Lung microvascular endothelial cell (primary cell): ENCODE measurements around the gene FLCN. TPM values are rescaled to one million over a fixed set of nuclear protein-coding genes. Genes with fewer than 3 reads are reported as not detected.

Experiments used
- DNase-seq, 2 donors: peaks; one replicate each; pipeline versions ENCODE4 v3.0.0 to v3.0.0-alpha.2; 2010; ENCODE audit warnings: low read depth in 2 of 2
- total RNA-seq: library from RNA; depleted of rRNA; stranded (reverse); fragments of >200 nt; gene quantifications from 2 replicates; pipeline ENCODE4 v1.2.1, GENCODE V29; 2014

The FLCN gene
- total RNA-seq, 1 donor from 2014 or later = 64.7 TPM

DNA sequence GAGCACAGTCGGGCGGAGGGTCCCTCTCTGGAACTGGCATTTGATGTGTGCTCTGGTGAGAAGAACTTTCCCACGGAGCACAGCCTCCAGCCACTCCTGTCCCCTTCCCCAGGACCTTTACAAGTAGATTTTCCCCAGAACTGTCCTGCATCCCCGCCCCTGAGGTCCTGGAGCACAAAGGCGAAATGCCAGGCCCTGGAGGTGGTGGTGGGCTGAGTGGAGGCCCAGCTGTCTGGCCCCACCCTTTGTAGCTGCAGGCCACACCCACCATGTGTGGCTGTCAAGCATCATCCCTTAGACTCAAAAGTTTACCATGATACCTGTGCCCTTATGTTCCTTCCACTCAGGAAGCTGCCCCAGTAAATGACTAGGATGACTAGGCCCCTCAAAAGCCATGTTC, 68.6 kb downstream of the FLCN start:
- DNase-seq = no peak

DNA sequence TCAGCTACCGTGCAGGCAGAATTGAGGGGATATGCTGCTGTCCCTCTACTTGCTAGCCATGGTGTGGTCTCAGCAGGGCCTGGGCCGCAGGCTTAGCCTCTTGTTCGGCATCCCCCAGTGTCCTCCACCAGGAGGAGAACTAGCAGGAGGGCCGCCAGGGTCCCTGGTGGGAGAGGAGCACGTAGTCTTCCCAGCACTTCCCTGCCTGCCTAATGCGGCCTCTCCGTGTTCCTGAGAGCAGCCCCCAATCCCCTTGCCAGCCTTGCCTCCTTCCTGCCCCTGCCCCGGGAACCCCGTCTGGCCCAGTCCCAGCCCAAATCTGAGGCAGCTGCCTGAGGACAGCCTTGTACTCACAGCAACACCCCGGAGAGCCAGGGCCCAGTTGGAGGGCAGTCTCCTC, 69.0 kb downstream of the FLCN start:
- DNase-seq = no peak

DNA sequence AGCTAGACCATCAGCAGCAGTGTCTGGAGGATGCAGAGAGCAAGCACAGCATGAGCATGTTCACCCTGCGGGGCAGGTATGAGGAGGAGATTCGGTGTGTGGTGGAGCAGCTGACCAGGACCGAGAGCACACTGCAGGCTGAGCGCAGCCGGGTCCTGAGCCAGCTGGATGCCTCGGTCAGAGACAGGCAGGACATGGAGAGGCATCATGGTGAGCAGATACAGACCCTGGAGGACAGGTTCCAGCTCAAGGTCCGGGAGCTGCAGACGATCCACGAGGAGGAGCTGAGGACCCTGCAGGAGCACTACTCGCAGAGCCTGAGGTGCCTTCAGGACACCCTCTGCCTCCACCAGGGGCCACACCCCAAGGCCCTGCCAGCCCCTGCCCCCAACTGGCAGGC, 69.6 kb downstream of the FLCN start:
- DNase-seq = no peak

DNA sequence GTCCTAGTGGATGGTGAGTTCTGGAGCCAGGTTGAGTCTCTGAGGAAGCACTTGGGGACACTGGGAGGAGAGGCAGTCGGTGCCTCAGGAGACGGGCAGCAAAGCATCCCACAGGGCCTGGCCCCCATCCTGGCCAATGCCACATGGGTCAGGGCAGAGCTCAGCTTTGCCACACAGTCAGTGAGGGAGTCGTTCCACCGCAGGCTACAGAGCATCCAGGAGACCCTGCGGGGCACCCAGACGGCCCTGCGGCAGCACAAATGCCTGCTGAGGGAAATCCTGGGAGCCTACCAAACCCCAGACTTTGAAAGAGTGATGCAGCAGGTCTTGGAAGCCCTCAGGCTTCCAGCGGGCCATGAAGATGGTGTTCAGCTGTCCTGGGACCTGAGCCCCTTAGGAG, 70.5 kb downstream of the FLCN start:
- DNase-seq = no peak

DNA sequence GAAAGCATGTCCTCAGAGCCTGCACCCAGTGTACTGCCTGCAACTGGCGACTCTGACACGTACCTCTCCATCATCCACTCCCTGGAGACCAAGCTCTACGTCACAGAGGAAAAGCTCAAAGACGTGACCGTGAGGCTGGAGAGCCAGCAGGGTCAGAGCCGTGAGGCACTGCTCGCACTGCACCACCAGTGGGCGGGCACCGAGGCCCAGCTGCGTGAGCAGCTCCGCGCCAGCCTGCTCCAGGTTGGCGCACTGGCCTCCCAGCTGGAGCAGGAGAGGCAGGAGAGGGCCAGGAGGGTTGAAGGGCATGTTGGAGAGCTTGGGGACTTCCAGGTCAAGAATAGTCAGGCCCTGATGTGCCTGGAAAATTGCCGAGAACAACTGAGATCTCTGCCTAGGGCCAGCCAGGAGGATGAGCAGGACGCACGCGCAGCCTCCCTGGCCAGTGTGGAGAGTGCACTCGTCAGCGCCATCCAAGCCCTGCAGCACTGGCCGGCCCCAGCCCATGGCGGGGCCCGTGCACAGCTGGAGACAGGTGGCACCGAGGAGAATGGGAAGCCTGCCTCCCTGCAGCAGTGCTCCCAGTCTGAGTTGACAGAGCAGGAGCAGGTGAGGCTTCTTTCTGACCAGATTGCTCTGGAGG, 71.2 kb downstream of the FLCN start:
- DNase-seq = no peak

DNA sequence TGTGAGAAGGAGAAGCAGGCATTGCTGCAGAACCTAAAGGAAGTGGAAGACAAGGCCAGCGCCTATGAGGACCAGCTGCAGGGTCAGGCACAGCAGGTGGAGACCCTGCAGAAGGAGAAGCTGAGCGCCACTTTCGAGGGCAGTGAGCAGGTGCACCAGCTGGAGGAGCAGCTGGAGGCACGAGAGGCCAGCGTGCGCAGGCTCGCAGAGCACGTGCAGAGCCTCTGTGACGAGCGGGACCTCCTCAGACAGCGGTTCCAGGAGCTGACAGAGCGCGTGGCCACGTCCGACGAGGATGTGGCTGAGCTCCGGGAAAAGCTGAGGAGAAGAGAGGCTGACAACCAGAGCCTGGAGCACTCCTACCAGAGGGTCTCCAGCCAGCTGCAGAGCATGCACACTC, 72.3 kb downstream of the FLCN start:
- DNase-seq = no peak

DNA sequence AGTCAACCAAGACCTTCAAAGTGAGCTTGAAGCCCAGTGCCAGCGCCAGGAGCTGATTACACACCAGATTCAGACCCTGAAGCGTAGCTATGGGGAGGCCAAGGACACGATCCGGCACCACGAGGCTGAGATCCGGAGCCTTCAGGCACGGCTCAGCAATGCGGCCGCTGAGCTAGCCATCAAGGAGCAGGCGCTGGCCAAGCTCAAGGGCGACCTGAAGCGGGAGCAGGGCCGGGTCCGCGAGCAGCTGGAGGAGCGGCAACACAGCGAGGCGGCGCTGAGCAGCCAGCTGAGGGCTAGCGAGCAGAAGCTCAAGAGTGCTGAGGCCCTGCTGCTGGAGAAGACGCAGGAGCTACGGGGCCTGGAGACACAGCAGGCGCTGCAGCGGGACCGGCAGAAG, 72.8 kb downstream of the FLCN start:
- no peak for DNase-seq

Other genes starting within 250 kb of the FLCN start
- gene MPRIP, start 194.7 kb downstream of the FLCN start, total RNA-seq = 68.0 and 94.8 TPM in 2 replicates
- 1.3 and 2.8 TPM in 2 replicates for gene PLD6, start 30.8 kb downstream of the FLCN start, total RNA-seq
- gene COPS3, start 44.1 kb upstream of the FLCN start, total RNA-seq = 54.0 and 69.3 TPM in 2 replicates
- 1.1 and 1.8 TPM in 2 replicates for gene NT5M, start 66.2 kb upstream of the FLCN start, total RNA-seq
- gene MED9, start 239.8 kb upstream of the FLCN start, total RNA-seq = 6.8 and 8.3 TPM in 2 replicates